NCI-H146 treated with DMSO at 0.1 percent for 48 hours (cell line): ENCODE results near the gene ZNF184.
"Not testable (repeated sequence)": the region's sequence is repeated elsewhere in the genome, so short reads cannot be mapped to it uniquely, and the experiment has no call there.

Experiments used
- DNase-seq: peaks from one replicate; lab custom pipeline; 2025; ENCODE audit not compliant: unreplicated experiment; lab: John Stamatoyannopoulos, UW

ZNF184 gene

GRCh38 chr6:27426045-27426620, 46.8 kb downstream of the ZNF184 start:
- no peak for DNase-seq

- DNase-seq, result not testable (repeated sequence)
Measured at GRCh38 chr6:27424851-27425250, 48.1 kb downstream of the ZNF184 start.

GRCh38 chr6:27422651-27423332, 50.1 kb downstream of the ZNF184 start:
- no peak for DNase-seq

GRCh38 chr6:27419363-27419762, 53.5 kb downstream of the ZNF184 start:
- DNase-seq, result no peak

- no peak for DNase-seq
Measured at GRCh38 chr6:27415898-27416297, 57.0 kb downstream of the ZNF184 start.

- no peak for DNase-seq
Measured at GRCh38 chr6:27414996-27415395, 57.9 kb downstream of the ZNF184 start.

- no peak for DNase-seq
Measured at GRCh38 chr6:27414300-27414699, 58.6 kb downstream of the ZNF184 start.

GRCh38 chr6:27407153-27407814, 65.6 kb downstream of the ZNF184 start:
- DNase-seq, result no peak

- DNase-seq, result no peak
Measured at GRCh38 chr6:27406085-27406484, 66.8 kb downstream of the ZNF184 start.

GRCh38 chr6:27400877-27401642, 71.8 kb downstream of the ZNF184 start:
- DNase-seq, result no peak
